SIG-M5 treated with dmso at 0.1 percent for 504 hours (cell line): ENCODE data around the gene ARHGEF9.
A peak's percentile ranks its signal among the peaks of the same experiment; 100 is the strongest.
"Not testable (repeated sequence)": the region's sequence is repeated elsewhere in the genome, so short reads cannot be mapped to it uniquely, and the experiment has no call there.

Source experiments
- DNase-seq: peaks from one replicate; lab custom pipeline; 2025; ENCODE audit not compliant: unreplicated experiment; lab: John Stamatoyannopoulos, UW

Gene ARHGEF9

DNA sequence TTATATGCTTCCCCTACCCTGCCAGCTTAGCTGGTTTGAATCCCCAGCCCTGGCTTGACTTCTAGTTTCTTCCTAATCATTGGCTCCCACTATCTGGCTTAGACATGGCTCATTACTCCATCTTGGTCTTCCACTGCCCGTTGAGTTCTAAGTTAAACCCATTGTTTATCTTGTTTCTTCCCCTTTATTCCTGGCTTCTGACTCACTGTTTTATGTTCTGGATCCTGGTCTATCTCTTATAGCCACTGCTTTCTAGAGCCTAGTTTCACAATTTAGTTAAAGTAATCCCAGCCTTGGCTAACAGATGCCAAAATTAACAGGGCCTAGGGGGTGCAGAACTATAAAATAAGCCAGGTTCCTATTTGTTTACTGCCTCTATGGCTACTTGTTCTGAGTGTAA is 120.9 kb downstream of the ARHGEF9 start:
- DNase-seq = no peak

DNA sequence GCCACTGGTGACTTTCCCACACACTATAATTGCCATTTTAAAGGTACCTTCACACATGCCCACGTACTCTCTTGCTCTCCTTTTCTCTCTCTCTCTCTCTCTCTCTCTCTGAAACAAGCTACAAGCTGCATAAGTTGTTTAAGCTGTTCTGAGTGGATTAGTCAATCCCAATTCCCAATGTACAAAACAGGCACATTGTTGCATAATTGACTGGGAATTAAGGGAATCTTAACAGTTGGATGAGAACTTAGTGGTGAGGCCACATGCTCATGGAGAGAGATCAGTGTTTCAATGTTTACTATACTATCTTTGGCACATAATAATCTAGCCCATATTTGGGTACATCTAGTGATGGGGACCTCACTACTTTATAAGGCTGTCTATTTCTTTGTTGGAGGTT is 123.3 kb downstream of the ARHGEF9 start:
- no peak for DNase-seq

DNA sequence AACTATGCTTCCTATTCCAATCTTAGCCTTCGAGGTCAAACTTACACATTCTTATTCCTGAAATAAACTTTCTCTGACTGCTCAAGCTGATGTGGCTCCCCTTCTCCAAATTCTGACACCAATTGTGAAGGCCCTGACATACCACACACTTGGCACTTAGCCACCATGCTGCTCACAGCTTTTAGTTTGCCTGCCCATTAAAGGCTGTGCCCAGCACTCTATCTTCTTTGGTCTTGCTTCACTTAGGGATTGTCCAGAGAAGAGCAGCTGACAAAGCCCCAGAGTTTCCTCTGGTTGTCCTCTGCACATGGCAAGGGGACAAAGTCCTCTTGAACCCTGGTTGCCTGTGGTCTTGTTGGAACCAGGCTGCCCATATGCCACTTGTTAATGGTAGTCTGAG is 126.1 kb downstream of the ARHGEF9 start:
- DNase-seq = no peak

DNA sequence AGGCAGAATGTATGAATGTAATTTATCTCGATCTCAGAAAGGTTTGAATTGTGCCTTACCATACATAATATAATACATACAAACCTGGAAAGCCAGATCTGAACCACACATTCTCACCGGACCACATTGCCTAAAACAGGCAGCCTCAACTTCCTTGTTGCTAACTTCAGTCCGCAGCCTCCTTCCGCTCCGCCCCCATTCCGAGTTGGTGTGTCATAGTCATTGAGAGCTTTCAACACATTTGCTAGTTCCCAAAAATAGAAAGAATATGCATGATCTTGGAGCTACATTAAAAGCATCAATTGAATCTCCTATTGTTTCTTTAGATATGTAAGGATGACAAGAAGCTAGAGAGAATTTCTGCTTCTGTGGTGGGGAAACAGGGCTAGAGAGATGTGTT is 127.2 kb downstream of the ARHGEF9 start:
- peak; percentile 48 for DNase-seq

DNA sequence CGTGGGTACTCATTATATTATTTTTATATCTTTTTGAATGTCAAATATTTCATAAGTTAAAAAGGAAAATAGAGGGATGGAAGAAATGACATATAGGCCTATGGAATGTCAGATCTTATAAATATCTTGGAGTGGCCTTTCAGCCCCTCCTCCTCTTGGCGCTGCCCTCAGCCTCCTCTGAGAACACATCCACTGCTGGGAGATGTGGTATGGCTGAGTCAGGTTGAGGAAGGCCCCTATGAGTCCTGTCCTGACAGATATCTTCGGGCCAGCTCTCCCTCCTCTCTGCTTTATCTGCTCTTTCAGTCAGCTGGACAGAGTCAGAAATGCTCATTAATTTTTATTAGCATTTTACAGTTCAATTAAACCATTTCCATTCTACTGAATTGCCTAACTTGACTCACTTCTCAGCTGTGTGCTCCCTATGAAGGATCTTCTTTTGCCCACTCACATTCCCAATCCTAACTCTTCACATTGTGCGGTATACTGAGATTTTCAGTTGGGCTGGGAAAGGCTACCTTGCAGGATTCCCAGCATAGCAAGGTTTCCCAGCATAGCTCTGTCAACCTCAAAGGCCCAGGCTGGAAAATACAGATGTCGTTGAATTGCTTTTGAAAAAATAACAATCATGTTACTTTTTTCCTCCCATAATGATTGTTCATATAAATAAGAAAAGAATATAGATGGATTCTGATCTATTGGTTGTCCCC is 128.0 kb downstream of the ARHGEF9 start:
- no peak for DNase-seq

DNA sequence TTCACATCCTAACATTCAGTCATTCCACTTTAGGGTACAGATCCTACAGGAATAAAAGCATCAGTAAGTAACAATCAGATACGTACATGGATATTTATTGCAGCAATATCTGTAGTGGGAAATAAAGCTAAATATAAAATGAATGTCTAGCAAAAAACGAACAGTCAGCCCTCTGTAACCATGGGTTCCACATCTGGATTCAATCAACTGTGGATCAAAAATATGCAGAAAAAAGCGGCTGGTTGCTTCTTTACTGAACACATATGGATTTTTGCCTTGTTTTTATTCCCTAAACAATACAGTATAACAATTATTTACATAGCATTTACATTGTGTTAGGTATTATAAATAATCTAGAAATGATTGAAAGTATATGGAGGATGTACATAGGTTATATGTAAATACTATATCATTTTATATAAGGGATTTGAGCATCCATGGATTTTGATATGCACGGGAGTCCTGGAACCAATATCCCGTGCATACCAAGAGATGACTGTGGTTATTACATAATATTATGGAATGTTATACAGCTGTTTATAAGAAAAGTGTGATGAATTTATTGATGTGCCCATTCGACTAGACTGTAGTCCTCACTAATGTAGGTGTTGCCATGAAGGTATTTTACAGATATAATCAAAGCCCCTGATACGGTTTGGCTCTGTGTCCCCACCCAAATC is 132.8 kb downstream of the ARHGEF9 start:
- DNase-seq = no peak

DNA sequence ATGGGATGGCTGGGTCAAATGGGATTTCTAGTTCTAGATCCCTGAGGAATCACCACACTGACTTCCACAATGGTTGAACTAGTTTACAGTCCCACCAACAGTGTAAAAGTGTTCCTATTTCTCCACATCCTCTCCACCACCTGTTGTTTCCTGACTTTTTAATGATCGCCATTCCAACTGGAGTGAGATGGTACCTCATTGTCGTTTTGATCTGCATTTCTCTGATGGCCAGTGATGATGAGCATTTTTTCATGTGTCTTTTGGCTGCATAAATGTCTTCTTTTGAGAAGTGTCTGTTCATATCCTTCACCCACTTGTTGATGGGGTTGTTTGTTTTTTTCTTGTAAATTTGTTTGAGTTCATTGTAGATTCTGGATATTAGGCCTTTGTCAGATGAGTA is 139.3 kb downstream of the ARHGEF9 start:
- not testable (repeated sequence) for DNase-seq

DNA sequence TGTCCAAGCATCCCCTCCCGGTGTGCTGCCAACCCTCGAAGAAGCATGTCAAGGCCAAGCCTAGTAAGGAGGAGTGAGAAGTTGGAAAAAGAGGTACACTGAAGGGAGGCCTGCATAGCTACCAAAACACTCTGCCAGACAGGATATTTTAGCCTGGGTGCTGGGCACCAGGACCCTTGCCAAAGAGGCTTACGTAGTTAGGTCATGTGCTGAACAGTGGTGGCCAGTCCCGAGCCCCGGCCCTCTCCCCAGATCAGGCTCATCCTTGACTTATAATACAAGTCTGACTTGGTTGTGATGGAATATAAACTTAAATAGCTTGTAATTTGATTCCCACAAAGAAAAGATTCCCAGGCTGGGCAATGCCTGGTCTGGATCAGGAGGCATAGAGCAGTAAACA is 149.3 kb downstream of the ARHGEF9 start:
- DNase-seq = no peak

DNA sequence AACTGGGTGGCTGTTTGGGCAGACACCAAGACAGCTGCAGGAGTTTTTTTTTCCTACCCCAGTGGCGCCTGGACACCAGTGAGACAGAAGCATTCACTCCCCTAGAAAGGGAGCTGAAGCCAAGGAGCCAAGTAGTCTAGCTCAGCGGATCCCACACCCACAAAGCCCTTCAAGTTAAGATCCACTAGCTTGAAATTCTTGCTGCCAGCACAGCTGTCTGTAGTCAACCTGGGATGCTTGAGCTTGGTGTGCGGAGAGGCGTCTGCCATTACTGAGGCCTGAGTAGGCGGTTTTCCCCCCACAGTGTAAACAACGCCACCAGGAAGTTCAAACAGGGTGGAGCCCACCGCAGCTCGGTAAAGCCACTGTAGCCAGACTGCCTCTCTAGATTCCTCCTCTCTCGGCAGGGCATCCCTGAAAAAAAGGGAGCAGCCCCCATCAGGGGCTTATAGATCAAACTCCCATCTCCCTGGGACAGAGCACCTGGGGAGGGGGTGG is 171.4 kb downstream of the ARHGEF9 start:
- DNase-seq = no peak

DNA sequence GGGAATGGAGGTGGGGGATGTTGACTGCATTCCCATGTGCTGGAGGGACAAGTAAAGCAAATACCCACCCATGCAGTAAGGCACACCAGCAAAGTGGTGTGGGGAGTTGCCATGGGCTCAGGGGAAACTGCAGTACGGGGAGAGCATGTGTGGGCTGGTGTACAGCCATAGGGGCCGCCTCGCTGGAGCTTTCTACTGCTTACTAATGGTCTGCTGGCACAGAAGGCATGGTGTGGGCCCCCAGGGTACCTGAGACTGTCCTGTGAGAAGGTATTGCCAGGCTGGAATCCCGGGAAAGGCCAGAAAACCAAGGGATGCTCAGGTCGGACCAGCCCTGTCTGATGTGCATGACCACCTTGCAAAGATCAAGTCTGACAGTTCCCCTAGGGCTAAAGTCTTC is 199.1 kb downstream of the ARHGEF9 start:
- DNase-seq = no peak
